HCT116 (cell line): ENCODE measurements around the gene USP47. TPM values are rescaled to one million over a fixed set of nuclear protein-coding genes. Genes with fewer than 3 reads are reported as not detected.

Source experiments
- ATAC-seq: fragments of 200-7000 bp; cut with Tn5 transposase; 2 replicates; pipeline ENCODE4 v1.9.1; 2020; ENCODE audit warnings: mild to moderate bottlenecking, moderate library complexity
- BruUV-seq: library from RNA; stranded (reverse); fragments of 400-500 nt; replicated peaks from 2 replicates; lab custom pipeline; 2021; lab: Mats Ljungman, UMichigan
- CTCF ChIA-PET: fragments of 300-600 bp; sonication (Branson Sonifier 250); formaldehyde crosslinking; loops from one replicate; lab custom pipeline; 2021; ENCODE audit warnings: antibody characterized with exemption; lab: Charles Lee
- POLR2A ChIA-PET: fragments of 300-600, 350-600 bp; sonication (Branson Sonifier 250); formaldehyde crosslinking; loops from one replicate; lab custom pipeline; 2021; ENCODE audit warnings: antibody characterized with exemption; lab: Charles Lee
- RAD21 ChIA-PET, 2 experiments: fragments of 300-600 bp; sonication (Branson Sonifier 250); formaldehyde crosslinking; loops; one replicate each; lab custom pipeline; 2023; ENCODE audit warnings: low total read pairs in 2 of 2; ENCODE audit not compliant: uncharacterized antibody in 2 of 2, unreplicated experiment in 2 of 2, low non-redundant PET in 1 of 2; lab: Charles Lee
- DNase-seq: peaks from one replicate; pipeline ENCODE4 v3.0.0-alpha.2; 2010; ENCODE audit warnings: low read depth, low spot score
- H2AFZ ChIP-seq: fragments of 200-600 bp; shearing (Covaris generic), sonication (generic); 2 replicates; pipeline ENCODE4 v1.6.1; 2017; ENCODE audit warnings: low read depth, mixed run types, mixed read lengths, antibody characterized with exemption, low read length; ENCODE audit not compliant: poor library complexity, severe bottlenecking
- H3K27ac ChIP-seq: 2 replicates; pipeline ENCODE4 v1.5.1; 2012; ENCODE audit warnings: low read depth, low read length
- H3K27me3 ChIP-seq: fragments of 200-600 bp; sonication (generic); 2 replicates; pipeline ENCODE4 v1.6.1; 2016; ENCODE audit warnings: mixed run types, low read length, mixed read lengths; ENCODE audit not compliant: insufficient read depth
- H3K36me3 ChIP-seq, 2 experiments: fragments of 200-500 bp in 1 of 2; fragments of 200-600 bp in 1 of 2; sonication (Bioruptor generic) in 1 of 2; sonication (generic) in 1 of 2; 2 replicates each; pipeline versions ENCODE4 v1.5.1 to v1.6.1; 2014 to 2016; ENCODE audit warnings: low read length in 2 of 2, inconsistent platforms in 1 of 2, mixed read lengths in 1 of 2, mixed run types in 1 of 2; ENCODE audit not compliant: insufficient read depth in 2 of 2, control insufficient read depth in 1 of 2
- H3K4me1 ChIP-seq, 2 experiments: fragments of 200-600 bp in 1 of 2; sonication (generic) in 1 of 2; 2 replicates each; pipeline versions ENCODE4 v1.5.1 to v1.6.1; 2012 to 2017; ENCODE audit warnings: low read length in 2 of 2, inconsistent platforms in 1 of 2, mild to moderate bottlenecking in 1 of 2, mixed read lengths in 1 of 2, mixed run types in 1 of 2, moderate library complexity in 1 of 2; ENCODE audit not compliant: insufficient read depth in 2 of 2, control insufficient read depth in 1 of 2
- H3K4me2 ChIP-seq: fragments of 200-600 bp; sonication (generic); 2 replicates; pipeline ENCODE4 v1.6.1; 2017; ENCODE audit warnings: mixed run types, low read length, mixed read lengths
- H3K4me3 ChIP-seq, 2 experiments: fragments of 200-600 bp in 1 of 2; sonication (generic) in 1 of 2; replicated peaks in 1 of 2; 2 replicates each; pipeline ENCODE4 v1.5.1; 2011 to 2016; ENCODE audit warnings: low read length in 2 of 2, control low read depth in 1 of 2, low read depth in 1 of 2, mild to moderate bottlenecking in 1 of 2, mixed read lengths in 1 of 2, mixed run types in 1 of 2
- H3K79me2 ChIP-seq: fragments of 200-600 bp; sonication (generic); 2 replicates; pipeline ENCODE4 v1.6.1; 2017; ENCODE audit warnings: mild to moderate bottlenecking, mixed run types, low read length, moderate library complexity, mixed read lengths; ENCODE audit not compliant: insufficient read depth
- H3K9ac ChIP-seq: fragments of 200-600 bp; sonication (generic); 2 replicates; pipeline ENCODE4 v1.6.1; 2016; ENCODE audit warnings: low read length, mixed read lengths
- H3K9me2 ChIP-seq: fragments of 200-600 bp; sonication (generic), shearing (Covaris generic); 2 replicates; pipeline ENCODE4 v1.6.1; 2017; ENCODE audit warnings: mixed run types, mild to moderate bottlenecking, moderate library complexity; ENCODE audit not compliant: insufficient read depth
- H3K9me3 ChIP-seq, 2 experiments: fragments of 200-500 bp in 1 of 2; fragments of 200-600 bp in 1 of 2; sonication (Bioruptor generic) in 1 of 2; sonication (generic) in 1 of 2; 2 replicates each; pipeline ENCODE4 v1.6.1; 2014 to 2017; ENCODE audit warnings: low read length in 2 of 2, mixed read lengths in 2 of 2, inconsistent platforms in 1 of 2, low read depth in 1 of 2, mild to moderate bottlenecking in 1 of 2, mixed run types in 1 of 2, moderate library complexity in 1 of 2; ENCODE audit not compliant: control insufficient read depth in 1 of 2, insufficient read depth in 1 of 2
- H4K20me1 ChIP-seq: fragments of 200-600 bp; sonication (generic), shearing (Covaris generic); 2 replicates; pipeline ENCODE4 v1.6.1; 2017; ENCODE audit warnings: mixed run types, mild to moderate bottlenecking, moderate library complexity; ENCODE audit not compliant: insufficient read depth
- CBX3 ChIP-seq: IDR thresholded peaks from 2 replicates; pipeline ENCODE4 v1.6.1; 2012; ENCODE audit warnings: low read depth
- ELF1 ChIP-seq: IDR thresholded peaks from 2 replicates; pipeline ENCODE4 v1.6.1; 2012; ENCODE audit warnings: low read depth, borderline replicate concordance
- FOSL1 ChIP-seq: IDR thresholded peaks from 2 replicates; pipeline ENCODE4 v1.6.1; 2012; ENCODE audit warnings: low read depth
- MAX ChIP-seq: IDR thresholded peaks from 2 replicates; pipeline ENCODE4 v1.6.1; 2012
- POLR2A ChIP-seq: IDR thresholded peaks from 2 replicates; pipeline ENCODE4 v1.7.0; 2011; ENCODE audit warnings: borderline replicate concordance; ENCODE audit not compliant: insufficient read depth, insufficient read length; ENCODE audit errors: extremely low read depth
- POLR2AphosphoS5 ChIP-seq: IDR thresholded peaks from 2 replicates; pipeline ENCODE4 v1.6.1; 2011; ENCODE audit warnings: mild to moderate bottlenecking, low read depth, low read length, moderate library complexity
- RAD21 ChIP-seq: IDR thresholded peaks from 2 replicates; pipeline ENCODE4 v1.6.1; 2012; ENCODE audit warnings: low read depth, mild to moderate bottlenecking
- SRF ChIP-seq: IDR thresholded peaks from 2 replicates; pipeline ENCODE4 v1.6.1; 2012; ENCODE audit warnings: low read depth
- TCF7L2 ChIP-seq: IDR thresholded peaks from 2 replicates; pipeline ENCODE4 v1.7.0; 2011; ENCODE audit warnings: borderline replicate concordance, inconsistent platforms; ENCODE audit not compliant: insufficient read depth, insufficient read length; ENCODE audit errors: extremely low read depth
- ZFX ChIP-seq: fragments of 450-650 bp; IDR thresholded peaks from 2 replicates; pipeline ENCODE4 v1.6.1; 2017
- intact Hi-C: fragments of 100-400 bp; cut with micrococcal nuclease; formaldehyde crosslinking; loops from 2 replicates; pipeline ENCODE4 v1.10.0; 2022
- total RNA-seq: library from RNA; stranded (reverse); gene quantifications from one replicate; pipeline ENCODE4 v1.2.1, GENCODE V29; 2021; ENCODE audit not compliant: unreplicated experiment
- TF ChIP-seq, protein P1 (sequence below): IDR thresholded peaks from 2 replicates; pipeline ENCODE4 v1.6.1; 2011; ENCODE audit warnings: mild to moderate bottlenecking, low read length, moderate library complexity; ENCODE audit not compliant: insufficient replicate concordance; ENCODE audit errors: extremely low read depth

USP47 gene
- total RNA-seq, 1 experiment from 2014 or later = 18.9 TPM

GRCh38 chr11:11961399-11962028 is 119.7 kb downstream of the USP47 start:
- H3K9me2 ChIP-seq = no peaks in the 10 kb centered on the region
- ChIA-PET CTCF (no interaction called here), RAD21 (no interaction called here), POLR2A (no interaction called here)
- ATAC-seq (no peak), DNase-seq (no peak)
- H3K4me2 ChIP-seq = no peak overlapping the region
- no peaks in the 10 kb centered on the region for H3K79me2 ChIP-seq
- H3K9me3 ChIP-seq = no peaks in the 10 kb centered on the region
- peaks cover 0 to 1% of the 10 kb centered on the region in 2 experiments; a peak in 1 of 4 replicates for H3K4me1 ChIP-seq
- H4K20me1 ChIP-seq = no peaks in the 10 kb centered on the region
- BruUV-seq = no TSS peak
- TF ChIP-seq POLR2A (no peak), MAX (no peak), TCF7L2 (no peak), ZFX (no peak), CBX3 (no peak), SRF (no peak), ELF1 (no peak), FOSL1 (no peak), RAD21 (no peak), POLR2AphosphoS5 (no peak)
- TF ChIP-seq, protein P1, sequence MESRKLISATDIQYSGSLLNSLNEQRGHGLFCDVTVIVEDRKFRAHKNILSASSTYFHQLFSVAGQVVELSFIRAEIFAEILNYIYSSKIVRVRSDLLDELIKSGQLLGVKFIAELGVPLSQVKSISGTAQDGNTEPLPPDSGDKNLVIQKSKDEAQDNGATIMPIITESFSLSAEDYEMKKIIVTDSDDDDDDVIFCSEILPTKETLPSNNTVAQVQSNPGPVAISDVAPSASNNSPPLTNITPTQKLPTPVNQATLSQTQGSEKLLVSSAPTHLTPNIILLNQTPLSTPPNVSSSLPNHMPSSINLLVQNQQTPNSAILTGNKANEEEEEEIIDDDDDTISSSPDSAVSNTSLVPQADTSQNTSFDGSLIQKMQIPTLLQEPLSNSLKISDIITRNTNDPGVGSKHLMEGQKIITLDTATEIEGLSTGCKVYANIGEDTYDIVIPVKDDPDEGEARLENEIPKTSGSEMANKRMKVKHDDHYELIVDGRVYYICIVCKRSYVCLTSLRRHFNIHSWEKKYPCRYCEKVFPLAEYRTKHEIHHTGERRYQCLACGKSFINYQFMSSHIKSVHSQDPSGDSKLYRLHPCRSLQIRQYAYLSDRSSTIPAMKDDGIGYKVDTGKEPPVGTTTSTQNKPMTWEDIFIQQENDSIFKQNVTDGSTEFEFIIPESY = no peak
- no peak overlapping the region for H2AFZ ChIP-seq
- intact Hi-C loops = no loop called here
- peaks cover 0 to 5% of the 10 kb centered on the region in 2 experiments; a peak in 1 of 4 replicates for H3K36me3 ChIP-seq
- no peak overlapping the region for H3K9ac ChIP-seq
- no peaks in the 10 kb centered on the region for H3K27me3 ChIP-seq
- H3K4me3 ChIP-seq = no peak overlapping the region
- no peak overlapping the region for H3K27ac ChIP-seq
